Suprapubic skin (tissue), 3 donors: Measurements from ENCODE around the gene EPAS1.

Source experiments
- POLR2A ChIP-seq, 2 donors: fragments of 450-650 bp; IDR thresholded peaks; one replicate each; pipeline ENCODE4 v1.6.1; 2017; ENCODE audit warnings: antibody characterized with exemption in 2 of 2, mild to moderate bottlenecking in 2 of 2, moderate library complexity in 2 of 2
- TF ChIP-seq, protein P1 (sequence below), 2 donors: fragments of 200-600 bp in 1 of 2; fragments of 450-650 bp in 1 of 2; sonication (generic) in 1 of 2; IDR thresholded peaks; one replicate each; pipeline ENCODE4 v1.5.1; 2016 to 2019; ENCODE audit warnings: antibody characterized with exemption in 2 of 2, mild to moderate bottlenecking in 1 of 2, moderate library complexity in 1 of 2

- no peak for TF ChIP-seq POLR2A (IDR thresholded peaks at IDR 0.05)
- TF ChIP-seq, protein P1, sequence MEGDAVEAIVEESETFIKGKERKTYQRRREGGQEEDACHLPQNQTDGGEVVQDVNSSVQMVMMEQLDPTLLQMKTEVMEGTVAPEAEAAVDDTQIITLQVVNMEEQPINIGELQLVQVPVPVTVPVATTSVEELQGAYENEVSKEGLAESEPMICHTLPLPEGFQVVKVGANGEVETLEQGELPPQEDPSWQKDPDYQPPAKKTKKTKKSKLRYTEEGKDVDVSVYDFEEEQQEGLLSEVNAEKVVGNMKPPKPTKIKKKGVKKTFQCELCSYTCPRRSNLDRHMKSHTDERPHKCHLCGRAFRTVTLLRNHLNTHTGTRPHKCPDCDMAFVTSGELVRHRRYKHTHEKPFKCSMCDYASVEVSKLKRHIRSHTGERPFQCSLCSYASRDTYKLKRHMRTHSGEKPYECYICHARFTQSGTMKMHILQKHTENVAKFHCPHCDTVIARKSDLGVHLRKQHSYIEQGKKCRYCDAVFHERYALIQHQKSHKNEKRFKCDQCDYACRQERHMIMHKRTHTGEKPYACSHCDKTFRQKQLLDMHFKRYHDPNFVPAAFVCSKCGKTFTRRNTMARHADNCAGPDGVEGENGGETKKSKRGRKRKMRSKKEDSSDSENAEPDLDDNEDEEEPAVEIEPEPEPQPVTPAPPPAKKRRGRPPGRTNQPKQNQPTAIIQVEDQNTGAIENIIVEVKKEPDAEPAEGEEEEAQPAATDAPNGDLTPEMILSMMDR (IDR thresholded peaks at IDR 0.05), result no peak
Measured at GRCh38 chr2:46340740-46341420, 43.7 kb downstream of the EPAS1 start.
